ENCODE results near the gene FAF1.

Gene FAF1

GRCh38 chr1:50667710-50668356 is 292.2 kb downstream of the FAF1 start:
- no peak overlapping the region for H3K9ac ChIP-seq (ENCODE audit: low read depth, low read length)
- H3K36me3 ChIP-seq (ENCODE audit: control insufficient read depth, insufficient read depth, low read length) = no peaks in the 10 kb centered on the region
- H3K9me3 ChIP-seq (ENCODE audit: control insufficient read depth, insufficient read depth, low read length) = no peaks in the 10 kb centered on the region
- H3K27me3 ChIP-seq (ENCODE audit: control insufficient read depth, insufficient read depth, low read length) = no peaks in the 10 kb centered on the region
- H3K4me3 ChIP-seq (ENCODE audit: low read depth, low read length) = no peak overlapping the region
- H3K4me1 ChIP-seq (ENCODE audit: control insufficient read depth, insufficient read depth, low read length) = peaks cover 16% of the 10 kb centered on the region
- peak overlapping the region; percentile 18 for H3K27ac ChIP-seq (ENCODE audit: low read depth, low read length)

DNA sequence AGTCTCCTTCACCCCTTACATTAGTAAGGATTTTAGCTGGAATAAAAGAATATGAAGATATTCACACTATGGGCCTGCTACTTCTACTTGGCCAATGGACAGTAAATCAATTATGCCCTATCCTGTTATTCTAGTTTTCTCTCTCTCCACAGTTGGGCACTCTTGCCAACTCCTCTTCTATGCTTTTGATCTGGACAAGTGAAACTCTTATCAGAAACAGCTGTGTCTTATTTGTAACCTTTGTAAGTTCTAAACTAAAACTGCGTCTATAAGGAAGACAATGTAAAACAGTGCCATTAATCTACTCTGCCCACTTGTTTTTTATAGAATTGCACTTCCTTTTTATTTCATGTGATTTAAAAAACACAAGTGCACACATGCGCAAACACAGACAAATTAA is 292.8 kb downstream of the FAF1 start:
- no peak overlapping the region for H3K4me3 ChIP-seq (ENCODE audit: low read depth, low read length)
- H3K36me3 ChIP-seq (ENCODE audit: control insufficient read depth, insufficient read depth, low read length) = no peaks in the 10 kb centered on the region
- H3K9me3 ChIP-seq (ENCODE audit: control insufficient read depth, insufficient read depth, low read length) = no peaks in the 10 kb centered on the region
- H3K27me3 ChIP-seq (ENCODE audit: control insufficient read depth, insufficient read depth, low read length) = no peaks in the 10 kb centered on the region
- peaks cover 19% of the 10 kb centered on the region for H3K4me1 ChIP-seq (ENCODE audit: control insufficient read depth, insufficient read depth, low read length)
- H3K9ac ChIP-seq (ENCODE audit: low read depth, low read length) = no peak overlapping the region
- no peak overlapping the region for H3K27ac ChIP-seq (ENCODE audit: low read depth, low read length)

GRCh38 chr1:50666849-50667248 is 293.2 kb downstream of the FAF1 start:
- Histone ChIP-seq H3K9ac (ENCODE audit: low read depth, low read length) (no peak overlapping the region), H3K9me3 (ENCODE audit: control insufficient read depth, insufficient read depth, low read length) (no peaks in the 10 kb centered on the region), H3K4me3 (ENCODE audit: low read depth, low read length) (no peak overlapping the region), H3K27ac (ENCODE audit: low read depth, low read length) (no peak overlapping the region), H3K4me1 (ENCODE audit: control insufficient read depth, insufficient read depth, low read length) (peaks cover 23% of the 10 kb centered on the region), H3K27me3 (ENCODE audit: control insufficient read depth, insufficient read depth, low read length) (no peaks in the 10 kb centered on the region), H3K36me3 (ENCODE audit: control insufficient read depth, insufficient read depth, low read length) (no peaks in the 10 kb centered on the region)

DNA sequence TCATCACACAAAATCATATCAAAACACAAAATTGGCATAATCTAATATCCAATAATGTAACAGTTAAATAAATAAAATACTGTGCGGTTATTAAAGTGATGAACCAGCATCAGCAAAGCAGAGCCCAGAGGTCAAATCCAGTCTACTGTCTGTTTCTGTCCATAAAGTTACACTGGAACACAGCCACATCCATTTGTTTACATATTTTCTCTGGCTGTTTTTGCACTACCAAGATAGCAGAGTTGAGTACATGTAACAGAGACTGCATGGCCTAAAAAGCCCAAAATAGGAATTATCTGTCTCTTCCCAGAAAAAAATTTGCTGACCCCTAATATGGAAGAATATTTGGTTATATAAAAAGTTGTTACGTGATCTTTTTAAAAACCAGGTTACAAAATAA is 294.7 kb downstream of the FAF1 start:
- no peaks in the 10 kb centered on the region for H3K36me3 ChIP-seq (ENCODE audit: control insufficient read depth, insufficient read depth, low read length)
- H3K27me3 ChIP-seq (ENCODE audit: control insufficient read depth, insufficient read depth, low read length) = no peaks in the 10 kb centered on the region
- H3K9me3 ChIP-seq (ENCODE audit: control insufficient read depth, insufficient read depth, low read length) = no peaks in the 10 kb centered on the region
- no peak overlapping the region for H3K9ac ChIP-seq (ENCODE audit: low read depth, low read length)
- H3K4me3 ChIP-seq (ENCODE audit: low read depth, low read length) = no peak overlapping the region
- H3K27ac ChIP-seq (ENCODE audit: low read depth, low read length) = no peak overlapping the region
- peaks cover 28% of the 10 kb centered on the region for H3K4me1 ChIP-seq (ENCODE audit: control insufficient read depth, insufficient read depth, low read length)

DNA sequence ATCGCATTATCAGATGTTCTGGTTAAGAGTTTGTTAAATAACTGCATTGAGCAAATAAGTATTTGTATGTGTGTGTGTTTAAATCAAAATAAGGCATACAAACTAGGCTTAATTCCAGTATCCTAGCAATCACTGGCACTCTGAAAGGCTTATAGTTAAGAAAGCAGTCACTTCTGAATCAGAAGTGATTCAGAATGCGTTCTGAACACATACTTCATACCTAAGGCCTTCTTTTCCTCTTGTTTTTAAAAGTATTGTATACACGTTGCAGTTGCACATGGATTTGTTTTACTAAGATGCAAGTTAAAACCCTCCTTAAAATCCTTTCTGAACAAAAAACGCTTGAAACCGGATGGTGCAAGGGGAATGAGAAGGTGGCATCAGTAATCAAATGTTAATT is 298.4 kb downstream of the FAF1 start:
- no peaks in the 10 kb centered on the region for H3K36me3 ChIP-seq (ENCODE audit: control insufficient read depth, insufficient read depth, low read length)
- no peaks in the 10 kb centered on the region for H3K27me3 ChIP-seq (ENCODE audit: control insufficient read depth, insufficient read depth, low read length)
- H3K4me1 ChIP-seq (ENCODE audit: control insufficient read depth, insufficient read depth, low read length) = peaks cover 22% of the 10 kb centered on the region
- H3K4me3 ChIP-seq (ENCODE audit: low read depth, low read length) = no peak overlapping the region
- no peak overlapping the region for H3K9ac ChIP-seq (ENCODE audit: low read depth, low read length)
- H3K27ac ChIP-seq (ENCODE audit: low read depth, low read length) = no peak overlapping the region
- H3K9me3 ChIP-seq (ENCODE audit: control insufficient read depth, insufficient read depth, low read length) = no peaks in the 10 kb centered on the region

DNA sequence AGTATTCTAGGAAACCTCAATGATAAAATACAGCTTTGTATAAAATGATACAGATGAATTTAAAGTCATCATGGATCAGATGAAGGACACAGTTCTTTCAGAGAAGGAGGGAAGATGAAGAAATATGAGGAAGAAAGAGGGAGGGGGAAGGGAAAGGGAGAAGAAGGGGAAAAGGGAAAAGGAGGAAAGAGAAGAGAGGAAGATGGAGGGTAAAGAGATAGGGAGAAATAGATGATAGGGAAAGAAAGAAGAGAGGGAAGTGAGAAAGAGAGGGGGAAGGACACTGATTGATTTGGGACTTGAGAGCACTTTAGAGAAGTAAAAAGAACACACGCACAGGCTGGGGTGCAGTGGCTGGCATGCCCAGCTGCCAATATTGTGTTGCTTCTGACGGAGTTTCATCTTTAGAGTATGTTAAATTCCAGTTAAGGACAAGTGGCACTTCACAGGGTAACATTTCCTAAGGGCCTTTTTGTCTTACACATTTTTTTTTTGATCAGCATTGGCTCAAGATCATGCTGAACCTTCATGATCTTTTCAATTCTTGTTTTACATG is 300.9 kb downstream of the FAF1 start:
- Histone ChIP-seq H3K27ac (ENCODE audit: low read depth, low read length) (no peak overlapping the region), H3K4me1 (ENCODE audit: control insufficient read depth, insufficient read depth, low read length) (peaks cover 22% of the 10 kb centered on the region), H3K27me3 (ENCODE audit: control insufficient read depth, insufficient read depth, low read length) (no peaks in the 10 kb centered on the region), H3K9me3 (ENCODE audit: control insufficient read depth, insufficient read depth, low read length) (no peaks in the 10 kb centered on the region), H3K9ac (ENCODE audit: low read depth, low read length) (no peak overlapping the region), H3K4me3 (ENCODE audit: low read depth, low read length) (no peak overlapping the region), H3K36me3 (ENCODE audit: control insufficient read depth, insufficient read depth, low read length) (no peaks in the 10 kb centered on the region)

DNA sequence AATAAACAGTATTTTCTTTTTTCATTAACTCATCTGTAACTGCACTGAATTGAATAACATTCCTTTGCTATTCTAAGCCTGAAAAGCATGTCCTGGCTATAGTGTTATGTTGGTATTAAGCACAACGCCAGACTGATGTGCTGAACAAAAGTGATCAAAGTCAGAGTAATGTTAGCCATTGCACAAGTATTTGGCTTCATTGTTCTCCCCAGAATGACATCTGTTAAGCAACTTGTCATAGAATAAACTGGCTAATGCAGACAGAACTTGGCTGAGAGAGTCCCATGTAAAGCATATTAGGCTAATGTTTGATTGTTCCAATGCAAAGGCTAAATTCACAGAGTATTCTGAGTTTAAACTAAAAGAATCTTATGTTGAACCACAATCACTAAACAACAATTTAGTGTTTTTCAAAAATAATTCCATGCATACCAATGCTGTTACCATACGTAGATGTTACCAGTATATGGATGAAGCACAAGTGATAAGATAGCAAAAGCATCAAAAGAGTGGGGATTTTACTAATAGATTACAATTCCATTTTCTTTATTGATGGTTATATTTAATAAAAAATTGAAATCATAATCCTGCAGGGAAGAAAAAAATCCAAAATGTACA is 301.5 kb downstream of the FAF1 start:
- Histone ChIP-seq H3K36me3 (ENCODE audit: control insufficient read depth, insufficient read depth, low read length) (no peaks in the 10 kb centered on the region), H3K27me3 (ENCODE audit: control insufficient read depth, insufficient read depth, low read length) (no peaks in the 10 kb centered on the region), H3K27ac (ENCODE audit: low read depth, low read length) (no peak overlapping the region), H3K4me1 (ENCODE audit: control insufficient read depth, insufficient read depth, low read length) (peaks cover 22% of the 10 kb centered on the region), H3K4me3 (ENCODE audit: low read depth, low read length) (no peak overlapping the region), H3K9me3 (ENCODE audit: control insufficient read depth, insufficient read depth, low read length) (no peaks in the 10 kb centered on the region), H3K9ac (ENCODE audit: low read depth, low read length) (no peak overlapping the region)

DNA sequence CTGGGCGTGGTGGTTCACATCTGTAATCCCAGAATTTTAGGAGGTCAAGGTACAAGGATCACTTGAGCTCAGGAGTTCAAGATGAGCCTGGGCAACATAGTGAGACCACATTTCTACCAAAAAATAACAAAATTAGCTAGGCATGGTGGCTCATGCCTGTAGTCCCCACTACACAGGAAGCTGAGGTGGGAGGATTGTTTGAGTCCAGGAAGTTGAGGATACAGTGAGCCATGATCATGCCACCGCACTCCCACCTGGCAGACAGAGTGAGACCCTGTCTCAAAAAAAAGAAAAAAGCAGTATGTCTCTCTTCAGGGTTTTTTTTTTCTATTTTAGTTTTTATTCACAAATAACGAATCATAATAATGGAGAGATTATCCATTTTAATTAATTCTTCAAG is 303.1 kb downstream of the FAF1 start:
- H3K4me1 ChIP-seq (ENCODE audit: control insufficient read depth, insufficient read depth, low read length) = peaks cover 17% of the 10 kb centered on the region
- no peak overlapping the region for H3K4me3 ChIP-seq (ENCODE audit: low read depth, low read length)
- no peak overlapping the region for H3K9ac ChIP-seq (ENCODE audit: low read depth, low read length)
- H3K27me3 ChIP-seq (ENCODE audit: control insufficient read depth, insufficient read depth, low read length) = no peaks in the 10 kb centered on the region
- H3K36me3 ChIP-seq (ENCODE audit: control insufficient read depth, insufficient read depth, low read length) = no peaks in the 10 kb centered on the region
- no peaks in the 10 kb centered on the region for H3K9me3 ChIP-seq (ENCODE audit: control insufficient read depth, insufficient read depth, low read length)
- H3K27ac ChIP-seq (ENCODE audit: low read depth, low read length) = no peak overlapping the region

DNA sequence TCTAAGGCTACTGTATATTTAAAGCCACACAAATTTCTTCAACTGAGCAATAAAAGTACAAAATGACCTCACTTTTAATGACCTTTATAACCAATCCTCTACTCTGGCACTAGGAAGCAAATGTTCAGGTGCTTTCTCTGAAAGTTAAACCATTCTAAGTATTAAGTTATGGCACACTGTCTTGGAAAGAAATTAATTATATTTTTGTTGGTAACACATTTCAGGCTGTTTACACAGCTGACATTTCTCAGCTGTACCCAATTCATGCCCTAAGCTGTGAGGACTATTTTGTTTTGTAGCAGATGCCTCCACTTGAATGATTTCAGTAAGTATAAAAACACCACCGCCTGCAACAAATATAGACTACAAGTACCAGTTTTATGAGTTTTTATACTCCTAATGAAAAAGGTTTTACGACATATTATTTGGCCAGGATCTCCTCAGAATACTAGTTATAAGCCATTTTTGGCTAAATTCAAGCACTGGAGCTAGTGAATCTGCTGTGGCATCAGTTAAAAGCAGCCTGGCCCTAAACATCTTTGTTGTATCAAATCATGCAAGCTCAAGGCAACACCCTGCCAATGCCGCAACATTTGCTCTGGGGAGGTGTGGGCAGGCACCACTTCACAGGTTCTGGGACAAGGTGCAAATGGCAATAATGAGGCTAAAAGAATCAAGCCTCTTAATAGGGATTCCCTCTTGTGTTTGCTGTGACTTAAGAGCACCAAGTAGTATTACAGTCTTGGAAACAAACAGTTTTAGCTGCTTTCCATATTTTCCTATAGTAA is 308.4 kb downstream of the FAF1 start:
- Histone ChIP-seq H3K9me3 (ENCODE audit: control insufficient read depth, insufficient read depth, low read length) (no peaks in the 10 kb centered on the region), H3K9ac (ENCODE audit: low read depth, low read length) (no peak overlapping the region), H3K36me3 (ENCODE audit: control insufficient read depth, insufficient read depth, low read length) (no peaks in the 10 kb centered on the region), H3K4me3 (ENCODE audit: low read depth, low read length) (no peak overlapping the region), H3K27me3 (ENCODE audit: control insufficient read depth, insufficient read depth, low read length) (no peaks in the 10 kb centered on the region), H3K27ac (ENCODE audit: low read depth, low read length) (no peak overlapping the region), H3K4me1 (ENCODE audit: control insufficient read depth, insufficient read depth, low read length) (peaks cover 4% of the 10 kb centered on the region; the same call in 1 of the 2 replicates)

DNA sequence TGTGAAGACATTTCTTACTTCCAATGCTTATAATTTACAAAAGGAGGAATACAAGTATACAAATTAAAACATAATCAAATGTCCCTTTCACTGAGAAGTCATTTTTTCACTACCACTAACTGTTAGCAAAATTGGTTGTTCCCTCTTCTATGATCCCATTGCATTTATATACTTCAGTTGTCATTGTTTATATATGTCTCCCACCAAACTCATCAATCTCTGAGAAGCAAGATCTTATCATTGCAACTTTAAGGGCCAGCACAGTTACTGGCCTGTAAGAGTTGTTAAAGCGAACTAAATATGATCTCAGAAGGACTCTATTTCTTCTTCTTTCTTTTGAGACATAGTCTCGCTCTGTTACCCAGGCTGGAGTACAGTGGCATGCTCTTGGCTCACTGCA is 313.5 kb downstream of the FAF1 start:
- no peaks in the 10 kb centered on the region for H3K27me3 ChIP-seq (ENCODE audit: control insufficient read depth, insufficient read depth, low read length)
- no peak overlapping the region for H3K9ac ChIP-seq (ENCODE audit: low read depth, low read length)
- no peaks in the 10 kb centered on the region for H3K9me3 ChIP-seq (ENCODE audit: control insufficient read depth, insufficient read depth, low read length)
- no peaks in the 10 kb centered on the region for H3K36me3 ChIP-seq (ENCODE audit: control insufficient read depth, insufficient read depth, low read length)
- no peak overlapping the region for H3K4me3 ChIP-seq (ENCODE audit: low read depth, low read length)
- peaks cover 19% of the 10 kb centered on the region for H3K4me1 ChIP-seq (ENCODE audit: control insufficient read depth, insufficient read depth, low read length)
- no peak overlapping the region for H3K27ac ChIP-seq (ENCODE audit: low read depth, low read length)

DNA sequence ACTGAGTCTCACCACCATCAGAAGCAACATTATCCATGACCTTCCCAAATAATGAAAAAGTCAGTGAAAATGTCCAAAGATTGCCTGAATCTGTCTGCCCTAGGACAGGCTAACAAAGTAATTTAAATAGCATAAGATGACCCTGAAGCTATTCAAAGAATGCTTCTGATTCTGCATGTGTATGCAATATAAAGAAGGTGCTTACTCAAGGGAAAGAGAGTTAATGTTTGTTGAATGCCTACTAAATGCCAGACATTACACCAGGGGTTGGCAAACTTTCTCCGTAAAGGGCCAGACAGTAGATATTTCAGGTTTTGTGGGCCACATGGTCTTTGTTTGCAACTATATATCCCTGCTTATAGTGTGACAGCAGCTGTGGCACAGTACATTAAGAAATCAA is 314.9 kb downstream of the FAF1 start:
- H3K36me3 ChIP-seq (ENCODE audit: control insufficient read depth, insufficient read depth, low read length) = no peaks in the 10 kb centered on the region
- no peaks in the 10 kb centered on the region for H3K27me3 ChIP-seq (ENCODE audit: control insufficient read depth, insufficient read depth, low read length)
- H3K4me3 ChIP-seq (ENCODE audit: low read depth, low read length) = no peak overlapping the region
- peaks cover 15% of the 10 kb centered on the region for H3K4me1 ChIP-seq (ENCODE audit: control insufficient read depth, insufficient read depth, low read length)
- peak overlapping the region; percentile 32; the same call in 1 of the 2 replicates for H3K9ac ChIP-seq (ENCODE audit: low read depth, low read length)
- no peaks in the 10 kb centered on the region for H3K9me3 ChIP-seq (ENCODE audit: control insufficient read depth, insufficient read depth, low read length)
- H3K27ac ChIP-seq (ENCODE audit: low read depth, low read length) = peak overlapping the region; percentile 46
